HAP-1 (cell line): ENCODE measurements around the gene POLR2A.
"Not testable (repeated sequence)": the region's sequence is repeated elsewhere in the genome, so short reads cannot be mapped to it uniquely, and the experiment has no call there.

Experiments
- DNase-seq, 2 experiments: peaks; one replicate each; pipeline ENCODE4 v3.0.0-alpha.2; 2016 to 2020; ENCODE audit warnings: low spot score in 2 of 2
- H3K27me3 ChIP-seq: fragments of 250-450 bp; sonication (Bioruptor Pico); 2 replicates; pipeline ENCODE4 v1.5.1; 2020; ENCODE audit warnings: low read depth, mild to moderate bottlenecking, moderate library complexity
- H3K36me3 ChIP-seq: fragments of 250-450 bp; sonication (Bioruptor Pico); replicated peaks from 2 replicates; pipeline ENCODE4 v1.5.1; 2020; ENCODE audit warnings: mild to moderate bottlenecking
- H3K4me1 ChIP-seq: fragments of 250-450 bp; sonication (Bioruptor Pico); 2 replicates; pipeline ENCODE4 v1.5.1; 2020; ENCODE audit warnings: mild to moderate bottlenecking
- H3K4me3 ChIP-seq: fragments of 250-450 bp; sonication (Bioruptor Pico); 2 replicates; pipeline ENCODE4 v1.5.1; 2020; ENCODE audit warnings: mild to moderate bottlenecking, moderate library complexity
- H3K9me3 ChIP-seq: fragments of 250-450 bp; sonication (Bioruptor Pico); 2 replicates; pipeline ENCODE4 v1.5.1; 2020; ENCODE audit warnings: mild to moderate bottlenecking, moderate library complexity
- in situ Hi-C: fragments of 300-500 bp; cut with MboI; formaldehyde crosslinking; loops from 3 replicates; pipeline ENCODE4 v1.14.3; 2020; ENCODE audit warnings: low sequenced_read_pairs, inconsistent platforms, mixed read lengths

The POLR2A gene

DNA sequence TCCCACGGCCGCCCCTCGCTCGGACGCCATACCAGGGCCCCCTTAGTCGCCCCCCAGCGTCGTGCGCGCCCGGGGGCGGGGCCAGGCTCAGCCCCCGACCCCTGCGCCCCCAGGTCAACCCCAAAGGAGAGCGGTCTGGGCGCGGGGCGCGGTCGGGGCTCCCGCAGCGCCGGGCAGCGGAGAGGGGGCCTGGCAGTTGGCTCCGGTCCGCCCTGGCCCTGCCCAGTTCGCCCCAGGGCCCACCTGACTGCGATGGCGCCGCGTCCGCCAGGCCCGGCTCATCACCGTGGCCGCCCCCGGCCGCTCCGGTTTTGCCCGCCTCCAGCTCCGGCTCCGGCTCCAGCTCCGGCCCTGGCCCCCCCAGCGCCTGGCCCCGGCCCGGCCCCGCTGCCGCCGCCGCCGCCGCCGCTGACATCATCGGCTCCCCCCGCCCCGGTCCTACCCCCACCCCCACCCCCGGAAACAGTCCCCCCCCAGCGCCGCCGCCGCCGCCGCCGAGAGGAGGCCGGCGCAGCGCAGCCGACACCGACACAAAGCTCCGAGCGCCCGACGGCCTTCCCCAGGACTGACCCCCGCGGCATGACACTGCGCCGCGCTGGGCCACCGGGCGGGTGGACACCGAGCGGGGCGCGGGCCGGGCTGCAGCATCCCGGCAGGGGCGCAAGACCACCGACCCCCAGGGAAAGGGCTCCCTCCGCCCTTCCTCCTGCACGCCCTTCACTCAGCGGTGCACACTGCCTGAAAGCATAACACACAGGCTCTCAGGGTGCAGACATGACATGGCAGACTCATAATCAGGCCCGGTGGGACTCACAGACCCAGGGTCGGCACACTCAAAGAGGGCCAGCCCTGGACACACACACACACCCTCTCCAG, 4.7 kb upstream of the POLR2A start, which contains the start of gene ZBTB4:
TSS of gene ZBTB4 (minus strand) at position 419 of the 876 bp plus-strand sequence. CDS start 12,830 bp downstream, outside the sequence.
- peak; percentile 44 to 62 for DNase-seq
- in situ Hi-C loops: loop anchor here (10.0 kb wide), 1 partner anchor 235 kb away; the partner anchor contains the start of gene GABARAP
- no peaks in the 10 kb centered on the region for H3K36me3 ChIP-seq
- H3K4me3 ChIP-seq: peak within 1 kb of the TSS; percentile 54
- H3K4me1 ChIP-seq: peaks cover 17% of the 10 kb centered on the region
- no peaks in the 10 kb centered on the region for H3K9me3 ChIP-seq
- H3K27me3 ChIP-seq: no peaks in the 10 kb centered on the region

DNA sequence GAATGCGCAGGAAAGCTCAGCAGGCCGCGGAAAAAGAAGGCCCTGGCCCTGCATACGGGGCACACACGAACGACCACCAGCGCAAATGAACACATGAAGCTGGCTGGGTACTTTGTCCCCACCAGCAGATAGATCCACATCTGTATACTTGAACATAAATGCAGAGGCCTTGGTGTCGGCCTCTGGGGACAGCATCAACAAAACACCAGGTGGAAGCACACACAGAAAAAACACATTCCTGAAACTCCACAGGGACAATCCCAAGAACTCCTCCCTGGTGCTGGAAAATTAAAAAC, 4.1 kb upstream of the POLR2A start:
- Histone ChIP-seq H3K27me3 (no peaks in the 10 kb centered on the region), H3K9me3 (no peaks in the 10 kb centered on the region), H3K36me3 (no peaks in the 10 kb centered on the region), H3K4me1 (peaks cover 17% of the 10 kb centered on the region), H3K4me3 (peak overlapping the region; percentile 54)
- peak in 1 of 2 experiments; percentile 45 for DNase-seq
- in situ Hi-C loops: loop anchor here (10.0 kb wide), 1 partner anchor 235 kb away; the partner anchor contains the start of gene GABARAP

DNA sequence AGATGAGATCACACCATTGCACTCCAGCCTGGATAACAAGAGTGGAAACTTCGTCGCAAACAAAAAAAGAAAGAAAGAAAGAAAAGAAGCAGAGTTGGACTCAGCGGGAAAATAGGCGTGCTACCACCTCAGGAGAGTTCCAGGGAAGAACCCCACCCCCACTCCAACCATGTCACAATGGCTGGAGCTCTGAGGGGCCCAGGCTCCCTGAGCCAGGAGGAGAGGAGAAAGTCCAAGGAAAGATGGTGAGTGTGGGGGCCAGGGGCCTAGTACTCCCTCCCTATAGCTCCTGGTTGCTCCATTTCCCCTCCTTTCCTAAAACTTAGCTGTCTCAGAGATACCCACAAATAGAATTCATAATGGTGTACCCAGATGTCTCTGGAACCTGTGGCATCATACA, 2.9 kb upstream of the POLR2A start, which contains the start of gene SLC35G6:
TSS of gene SLC35G6 (plus strand) at position 172 of the 400 bp plus-strand sequence. CDS start at position 243, 71 bp downstream.
- H3K36me3 ChIP-seq, DNase-seq, H3K9me3 ChIP-seq, H3K27me3 ChIP-seq: not testable (repeated sequence)
- in situ Hi-C loops: loop anchor here (10.0 kb wide), 1 partner anchor 236 kb away; the partner anchor contains the start of gene GABARAP
- Histone ChIP-seq H3K4me3 (peak within 1 kb of the TSS; percentile 54; the same call in 1 of the 2 replicates), H3K4me1 (peaks cover 22% of the 10 kb centered on the region)

DNA sequence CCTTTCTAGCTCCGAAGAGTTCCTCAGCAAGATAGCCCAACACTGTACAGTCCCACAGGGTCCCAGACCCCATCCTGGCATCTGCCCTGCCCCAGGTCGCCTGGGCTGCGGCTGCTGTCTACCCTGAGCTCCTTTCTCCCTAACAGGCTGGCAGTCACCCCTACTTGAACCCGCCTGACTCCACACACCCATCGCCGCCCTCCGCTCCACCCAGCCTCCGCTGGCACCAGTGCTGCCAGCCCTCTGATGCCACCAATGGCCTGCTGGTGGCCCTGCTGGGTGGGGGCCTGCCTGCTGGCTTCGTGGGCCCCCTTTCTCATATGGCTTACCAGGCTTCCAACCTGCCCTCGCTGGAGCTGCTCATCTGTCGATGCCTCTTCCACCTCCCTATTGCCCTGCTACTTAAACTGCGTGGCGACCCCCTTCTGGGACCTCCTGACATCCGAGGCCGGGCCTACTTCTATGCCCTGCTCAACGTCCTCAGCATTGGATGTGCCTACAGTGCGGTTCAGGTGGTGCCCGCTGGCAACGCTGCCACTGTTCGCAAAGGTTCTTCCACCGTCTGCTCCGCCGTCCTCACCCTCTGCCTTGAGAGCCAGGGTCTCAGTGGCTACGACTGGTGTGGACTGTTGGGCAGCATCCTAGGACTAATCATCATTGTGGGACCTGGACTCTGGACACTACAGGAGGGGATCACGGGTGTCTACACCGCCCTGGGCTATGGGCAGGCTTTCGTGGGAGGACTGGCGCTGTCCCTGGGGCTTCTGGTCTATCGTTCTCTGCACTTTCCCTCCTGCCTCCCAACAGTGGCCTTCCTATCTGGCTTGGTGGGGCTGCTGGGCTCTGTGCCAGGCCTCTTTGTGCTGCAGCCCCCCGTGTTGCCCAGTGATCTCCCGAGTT, 2.1 kb upstream of the POLR2A start:
- H3K36me3 ChIP-seq, H3K4me3 ChIP-seq, DNase-seq, H3K9me3 ChIP-seq, H3K27me3 ChIP-seq: not testable (repeated sequence)
- in situ Hi-C loops: loop anchor here (10.0 kb wide), 1 partner anchor 237 kb away; the partner anchor contains the start of gene GABARAP
- H3K4me1 ChIP-seq: peaks cover 27% of the 10 kb centered on the region

DNA sequence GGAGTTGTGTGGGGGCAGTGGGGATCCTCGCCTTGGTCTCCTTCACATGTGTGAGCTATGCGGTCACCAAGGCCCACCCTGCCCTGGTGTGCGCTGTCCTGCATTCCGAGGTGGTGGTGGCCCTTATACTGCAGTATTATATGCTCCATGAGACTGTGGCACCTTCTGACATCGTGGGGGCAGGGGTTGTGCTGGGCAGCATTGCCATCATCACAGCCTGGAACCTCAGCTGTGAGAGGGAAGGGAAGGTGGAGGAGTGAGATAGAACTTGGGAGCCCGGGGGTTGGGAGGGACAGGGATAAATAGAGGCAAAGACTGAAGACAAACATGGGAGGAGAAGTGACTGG, 1.5 kb upstream of the POLR2A start:
- H3K27me3 ChIP-seq, H3K36me3 ChIP-seq, H3K9me3 ChIP-seq, DNase-seq, H3K4me3 ChIP-seq: not testable (repeated sequence)
- peaks cover 30% of the 10 kb centered on the region for H3K4me1 ChIP-seq
- in situ Hi-C loops: loop anchor here (10.0 kb wide), 1 partner anchor 238 kb away; the partner anchor contains the start of gene GABARAP

DNA sequence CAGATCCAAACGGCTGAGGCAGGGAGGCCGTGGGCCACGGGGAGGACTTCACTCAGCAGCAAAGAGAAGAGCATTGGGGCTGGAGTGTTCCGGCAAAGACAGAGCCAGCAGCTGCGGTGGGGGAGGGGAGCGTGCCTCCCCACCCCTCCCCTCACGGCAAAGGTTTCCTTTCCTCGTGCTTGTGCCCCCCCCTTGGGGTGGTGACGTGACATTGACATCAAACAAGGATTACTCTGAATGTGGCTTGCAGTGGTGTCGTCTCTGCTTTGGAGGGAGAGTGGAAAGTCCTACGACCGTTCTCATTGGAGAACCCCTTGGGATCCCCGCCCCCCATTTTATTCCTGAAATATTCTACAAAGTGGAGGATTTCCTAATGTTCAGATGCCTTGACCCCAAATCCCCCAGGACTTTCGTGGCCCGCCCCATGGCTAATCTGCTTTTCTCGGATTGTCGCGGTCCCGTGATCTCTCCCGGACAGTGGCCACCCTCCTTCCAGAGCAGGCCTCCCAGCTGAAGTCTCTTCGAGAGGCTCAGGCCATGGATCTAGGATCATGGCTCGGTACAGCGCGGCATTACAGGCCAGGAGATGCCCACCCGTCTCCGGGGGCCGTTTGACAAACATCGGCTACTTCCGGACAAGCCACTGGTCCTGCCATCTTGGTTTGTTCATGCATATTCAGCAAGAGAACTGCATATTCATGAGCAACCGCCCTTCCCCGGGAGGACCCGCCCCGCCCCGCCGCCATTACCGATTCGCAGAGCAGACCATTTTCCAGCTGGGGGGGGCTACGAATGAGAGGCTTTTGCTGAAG, 705 bp upstream of the POLR2A start:
- Histone ChIP-seq H3K4me3 (peak overlapping the region; percentile 60), H3K4me1 (peaks cover 24% of the 10 kb centered on the region), H3K9me3 (no peaks in the 10 kb centered on the region), H3K27me3 (no peaks in the 10 kb centered on the region), H3K36me3 (no peaks in the 10 kb centered on the region)
- in situ Hi-C loops: loop anchor here (10.0 kb wide), 1 partner anchor 239 kb away; the partner anchor contains the start of gene GABARAP
- peak; percentile 92 to 97 for DNase-seq

DNA sequence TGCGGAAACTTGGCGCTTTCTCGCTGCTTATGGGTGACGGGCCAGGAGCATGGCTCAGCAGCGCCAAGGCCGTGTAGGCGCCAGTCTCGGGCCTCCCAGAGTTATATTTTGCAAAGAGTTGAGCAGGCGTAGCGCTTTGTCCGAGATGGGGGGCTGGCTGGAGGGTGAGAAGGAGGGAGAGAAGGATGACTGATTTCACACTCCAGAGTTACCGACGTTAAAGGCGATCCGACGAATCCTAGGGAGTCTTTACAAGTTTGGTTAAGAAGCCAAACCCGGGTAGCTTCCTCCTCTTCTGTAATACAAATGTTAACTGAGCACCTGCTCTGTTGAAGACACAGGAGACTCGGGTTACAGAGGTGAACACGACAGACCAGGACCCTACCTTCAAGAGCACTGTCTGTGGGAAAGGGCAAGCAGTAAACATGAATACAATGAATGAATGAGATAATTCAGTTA, 782 bp downstream of the POLR2A start:
- Histone ChIP-seq H3K27me3 (no peaks in the 10 kb centered on the region), H3K36me3 (no peaks in the 10 kb centered on the region; the same call in 1 of the 2 replicates), H3K4me1 (peaks cover 23% of the 10 kb centered on the region), H3K9me3 (no peaks in the 10 kb centered on the region), H3K4me3 (peak overlapping the region; percentile 60)
- DNase-seq: no peak
- in situ Hi-C loops: loop anchor here (10.0 kb wide), 1 partner anchor 240 kb away; the partner anchor contains the start of gene GABARAP

DNA sequence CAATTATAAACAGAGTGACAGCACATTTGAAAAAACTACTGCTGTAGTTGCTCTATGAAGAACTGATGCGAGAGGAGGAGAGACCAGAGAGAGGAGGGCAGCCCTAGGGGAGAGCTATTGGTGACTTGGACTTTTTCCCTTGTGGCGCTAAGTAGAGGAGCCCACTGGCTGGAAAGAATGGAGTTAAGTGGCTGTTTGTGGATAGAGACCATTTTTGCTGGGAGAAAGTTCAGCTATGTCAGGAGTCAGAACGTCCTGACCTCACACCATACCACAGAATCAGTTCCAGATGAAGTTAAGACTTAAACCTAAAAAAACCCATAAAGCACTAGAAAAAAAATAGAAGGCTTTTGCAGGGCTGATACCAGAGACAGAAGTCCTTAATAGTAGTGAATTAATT, 2.0 kb downstream of the POLR2A start:
- Histone ChIP-seq H3K27me3 (no peaks in the 10 kb centered on the region), H3K4me1 (peaks cover 15% of the 10 kb centered on the region), H3K36me3 (peaks cover under 1% of the 10 kb centered on the region; the same call in 1 of the 2 replicates), H3K9me3 (no peaks in the 10 kb centered on the region), H3K4me3 (peak overlapping the region; percentile 60)
- DNase-seq: no peak
- in situ Hi-C loops: loop anchor here (10.0 kb wide), 1 partner anchor 241 kb away; the partner anchor contains the start of gene GABARAP

DNA sequence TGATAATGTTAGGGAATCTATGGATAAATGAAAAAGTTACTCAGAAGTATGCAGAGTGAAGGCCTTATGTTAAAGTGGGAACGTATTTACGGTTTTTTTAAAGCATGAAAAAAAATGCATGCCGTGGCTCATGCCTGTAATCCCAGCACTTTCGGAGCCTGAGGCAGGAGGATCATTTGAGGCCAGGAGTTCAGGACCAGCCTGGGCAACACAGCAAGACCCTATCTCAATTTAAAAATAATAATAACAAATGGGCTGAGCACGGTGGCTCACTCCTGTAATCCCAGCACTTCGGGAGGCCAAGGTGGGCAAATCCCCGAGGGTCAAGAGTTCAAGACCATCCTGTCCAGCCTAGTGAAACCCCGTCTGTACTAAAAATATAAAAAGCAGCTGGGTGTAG, 6.0 kb downstream of the POLR2A start:
- in situ Hi-C loops: no loop called here

DNA sequence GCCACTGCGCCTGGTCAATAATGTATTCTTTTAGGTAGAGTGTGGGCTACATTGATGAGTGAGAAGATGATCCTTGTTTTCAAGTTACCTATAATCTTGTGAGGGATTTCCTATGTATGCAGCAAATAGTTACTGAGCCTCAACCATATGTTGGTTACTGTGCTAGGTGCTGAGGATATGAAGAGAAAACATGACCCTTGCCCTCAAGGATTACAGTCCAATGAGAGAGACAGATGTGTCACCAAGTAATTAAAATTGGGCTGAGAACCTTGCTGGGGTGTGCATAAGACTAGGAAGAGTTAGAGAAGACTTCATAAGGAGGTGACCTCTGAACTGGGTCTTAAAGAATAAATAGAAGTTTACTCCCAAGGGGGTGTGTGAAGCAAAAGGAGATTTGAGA, 7.4 kb downstream of the POLR2A start:
- Histone ChIP-seq H3K36me3 (peaks cover 21% of the 10 kb centered on the region), H3K4me1 (peaks cover 14% of the 10 kb centered on the region), H3K4me3 (no peak overlapping the region), H3K27me3 (no peaks in the 10 kb centered on the region), H3K9me3 (no peaks in the 10 kb centered on the region)
- in situ Hi-C loops: no loop called here
- DNase-seq: no peak

More for the DNA sequence above, 6.0 kb downstream of the POLR2A start:
- Histone ChIP-seq H3K36me3 (peaks cover 9% of the 10 kb centered on the region; the same call in 1 of the 2 replicates), H3K4me1 (peaks cover 22% of the 10 kb centered on the region), H3K27me3 (no peaks in the 10 kb centered on the region), H3K4me3 (no peak overlapping the region), H3K9me3 (no peaks in the 10 kb centered on the region)
- no peak for DNase-seq

DNA sequence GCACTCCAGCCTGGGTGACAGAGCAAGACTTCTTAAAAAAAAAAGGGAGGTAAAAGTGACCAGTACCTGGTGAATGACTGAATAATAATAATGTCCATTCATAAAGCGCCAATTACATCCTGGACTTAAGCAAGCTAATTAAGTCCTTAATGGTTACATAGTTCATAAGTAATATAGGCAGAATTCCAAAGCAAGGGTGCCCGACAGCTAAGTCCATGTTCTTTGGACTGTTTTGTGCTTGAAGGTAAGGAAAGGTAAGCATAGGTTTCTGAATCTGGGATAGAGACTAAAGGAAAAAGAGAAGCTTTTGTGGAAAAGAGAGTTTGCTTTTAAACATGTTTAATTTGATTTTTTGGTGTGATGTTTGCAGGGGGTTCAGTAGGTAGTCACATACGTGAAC, 9.8 kb downstream of the POLR2A start:
- Histone ChIP-seq H3K4me1 (peaks cover 6% of the 10 kb centered on the region), H3K9me3 (no peaks in the 10 kb centered on the region), H3K27me3 (no peaks in the 10 kb centered on the region), H3K36me3 (peaks cover 44% of the 10 kb centered on the region), H3K4me3 (no peak overlapping the region)
- DNase-seq: no peak
- in situ Hi-C loops: no loop called here

DNA sequence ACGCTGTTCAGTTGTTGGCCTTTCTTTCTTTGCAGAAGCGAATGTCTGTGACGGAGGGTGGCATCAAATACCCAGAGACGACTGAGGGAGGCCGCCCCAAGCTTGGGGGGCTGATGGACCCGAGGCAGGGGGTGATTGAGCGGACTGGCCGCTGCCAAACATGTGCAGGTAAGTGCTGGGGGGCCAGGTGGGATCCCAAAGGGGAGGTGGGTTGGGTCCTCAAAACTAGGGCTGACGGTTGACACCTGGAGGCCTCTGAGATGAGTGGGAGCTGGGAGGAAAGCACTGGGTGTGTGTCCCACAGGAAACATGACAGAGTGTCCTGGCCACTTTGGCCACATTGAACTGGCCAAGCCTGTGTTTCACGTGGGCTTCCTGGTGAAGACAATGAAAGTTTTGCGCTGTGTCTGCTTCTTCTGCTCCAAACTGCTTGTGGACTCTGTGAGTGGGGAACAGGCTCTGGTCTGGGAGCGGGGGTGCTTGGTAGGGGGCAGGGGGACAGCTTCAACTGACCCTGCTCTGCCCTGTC, 11.8 kb downstream of the POLR2A start:
- DNase-seq: no peak
- H3K4me3 ChIP-seq: no peak overlapping the region
- H3K36me3 ChIP-seq: peaks cover 63% of the 10 kb centered on the region
- no peaks in the 10 kb centered on the region for H3K27me3 ChIP-seq
- in situ Hi-C loops: no loop called here
- peaks cover 6% of the 10 kb centered on the region for H3K4me1 ChIP-seq
- no peaks in the 10 kb centered on the region for H3K9me3 ChIP-seq
